HUDEP-2 (cell line): ENCODE data around the gene MALT1.
A peak's percentile ranks its signal among the peaks of the same experiment; 100 is the strongest.
"Not testable (repeated sequence)": the region's sequence is repeated elsewhere in the genome, so short reads cannot be mapped to it uniquely, and the experiment has no call there.

Experiments
- DNase-seq, 76 experiments: peaks; one replicate each; lab custom pipeline; 2025; ENCODE audit not compliant: unreplicated experiment in 76 of 76; lab: John Stamatoyannopoulos, UW

The MALT1 gene

GRCh38 chr18:58766164-58766563 lies 94.9 kb downstream of the MALT1 start:
- DNase-seq: no peak

GRCh38 chr18:58766946-58767345 lies 95.7 kb downstream of the MALT1 start:
- DNase-seq: no peak

GRCh38 chr18:58768293-58768974 lies 97.2 kb downstream of the MALT1 start:
- DNase-seq: peak in 50 of 76 experiments; percentile 2 to 75 (median 36)

- no peak for DNase-seq
Observed at GRCh38 chr18:58769321-58769720, 98.1 kb downstream of the MALT1 start.

- peak in 3 of 76 experiments; percentile 13 to 38 (median 17) for DNase-seq
Observed at GRCh38 chr18:58770601-58771000, 99.3 kb downstream of the MALT1 start.

GRCh38 chr18:58772161-58772560 lies 100.9 kb downstream of the MALT1 start:
- no peak for DNase-seq

GRCh38 chr18:58776084-58776483 lies 104.8 kb downstream of the MALT1 start:
- peak in 1 of 76 experiments; percentile 8 for DNase-seq

GRCh38 chr18:58776541-58776940 lies 105.3 kb downstream of the MALT1 start:
- not testable (repeated sequence) for DNase-seq

- no peak for DNase-seq
Observed at GRCh38 chr18:58777471-58777870, 106.2 kb downstream of the MALT1 start.

GRCh38 chr18:58779529-58779928 lies 108.3 kb downstream of the MALT1 start:
- no peak for DNase-seq

- no peak for DNase-seq
Observed at GRCh38 chr18:58780045-58780444, 108.8 kb downstream of the MALT1 start.

GRCh38 chr18:58781627-58782194 lies 110.4 kb downstream of the MALT1 start:
- peak in 66 of 76 experiments; percentile 2 to 82 (median 46) for DNase-seq

- no peak for DNase-seq
Observed at GRCh38 chr18:58784601-58785137, 113.4 kb downstream of the MALT1 start.

- no peak for DNase-seq
Observed at GRCh38 chr18:58785171-58785805, 114.0 kb downstream of the MALT1 start.

GRCh38 chr18:58785870-58786269 lies 114.6 kb downstream of the MALT1 start:
- no peak for DNase-seq

- no peak for DNase-seq
Observed at GRCh38 chr18:58787536-58788149, 116.4 kb downstream of the MALT1 start.

- no peak for DNase-seq
Observed at GRCh38 chr18:58788470-58788869, 117.2 kb downstream of the MALT1 start.

- no peak for DNase-seq
Observed at GRCh38 chr18:58788971-58789875, 118.0 kb downstream of the MALT1 start.

GRCh38 chr18:58789876-58790240 lies 118.6 kb downstream of the MALT1 start:
- DNase-seq: no peak

- DNase-seq: no peak
Observed at GRCh38 chr18:58792086-58792485, 120.8 kb downstream of the MALT1 start.
